Measurements from ENCODE around the gene NHEJ1.

NHEJ1 gene

GRCh38 chr2:219175928-219176817 is 15.6 kb upstream of the NHEJ1 start:
- DNase-seq (ENCODE audit: low read depth in 2 of 2), result peak; percentile 26 to 41
- peak overlapping the region; percentile 80 to 88 for H3K4me3 ChIP-seq (replicated peaks in 1 of 2; ENCODE audit: low read depth in 2 of 2, low read length in 2 of 2)
- TF ChIP-seq, protein P1, sequence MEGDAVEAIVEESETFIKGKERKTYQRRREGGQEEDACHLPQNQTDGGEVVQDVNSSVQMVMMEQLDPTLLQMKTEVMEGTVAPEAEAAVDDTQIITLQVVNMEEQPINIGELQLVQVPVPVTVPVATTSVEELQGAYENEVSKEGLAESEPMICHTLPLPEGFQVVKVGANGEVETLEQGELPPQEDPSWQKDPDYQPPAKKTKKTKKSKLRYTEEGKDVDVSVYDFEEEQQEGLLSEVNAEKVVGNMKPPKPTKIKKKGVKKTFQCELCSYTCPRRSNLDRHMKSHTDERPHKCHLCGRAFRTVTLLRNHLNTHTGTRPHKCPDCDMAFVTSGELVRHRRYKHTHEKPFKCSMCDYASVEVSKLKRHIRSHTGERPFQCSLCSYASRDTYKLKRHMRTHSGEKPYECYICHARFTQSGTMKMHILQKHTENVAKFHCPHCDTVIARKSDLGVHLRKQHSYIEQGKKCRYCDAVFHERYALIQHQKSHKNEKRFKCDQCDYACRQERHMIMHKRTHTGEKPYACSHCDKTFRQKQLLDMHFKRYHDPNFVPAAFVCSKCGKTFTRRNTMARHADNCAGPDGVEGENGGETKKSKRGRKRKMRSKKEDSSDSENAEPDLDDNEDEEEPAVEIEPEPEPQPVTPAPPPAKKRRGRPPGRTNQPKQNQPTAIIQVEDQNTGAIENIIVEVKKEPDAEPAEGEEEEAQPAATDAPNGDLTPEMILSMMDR (IDR thresholded peaks at IDR 0.05; ENCODE audit: low read depth, low read length), result no peak

- no peak for DNase-seq (ENCODE audit: low read depth in 2 of 2)
- peak overlapping the region in 1 of 2 donors; percentile 88 for H3K4me3 ChIP-seq (replicated peaks in 1 of 2; ENCODE audit: low read depth in 2 of 2, low read length in 2 of 2)
- TF ChIP-seq, protein P1 (IDR thresholded peaks at IDR 0.05; ENCODE audit: low read depth, low read length), result no peak
These were observed 14.9 kb upstream of the NHEJ1 start for GRCh38 chr2:219175486-219175885.

GRCh38 chr2:219174801-219175200 is 14.2 kb upstream of the NHEJ1 start:
- no peak overlapping the region for H3K4me3 ChIP-seq (replicated peaks in 1 of 2; ENCODE audit: low read depth in 2 of 2, low read length in 2 of 2)
- DNase-seq (ENCODE audit: low read depth in 2 of 2), result no peak
- TF ChIP-seq, protein P1 (IDR thresholded peaks at IDR 0.05; ENCODE audit: low read depth, low read length), result no peak

GRCh38 chr2:219174146-219174545 is 13.5 kb upstream of the NHEJ1 start:
- H3K4me3 ChIP-seq (replicated peaks in 1 of 2; ENCODE audit: low read depth in 2 of 2, low read length in 2 of 2), result no peak overlapping the region
- no peak for DNase-seq (ENCODE audit: low read depth in 2 of 2)
- TF ChIP-seq, protein P1 (IDR thresholded peaks at IDR 0.05; ENCODE audit: low read depth, low read length), result no peak

DNA sequence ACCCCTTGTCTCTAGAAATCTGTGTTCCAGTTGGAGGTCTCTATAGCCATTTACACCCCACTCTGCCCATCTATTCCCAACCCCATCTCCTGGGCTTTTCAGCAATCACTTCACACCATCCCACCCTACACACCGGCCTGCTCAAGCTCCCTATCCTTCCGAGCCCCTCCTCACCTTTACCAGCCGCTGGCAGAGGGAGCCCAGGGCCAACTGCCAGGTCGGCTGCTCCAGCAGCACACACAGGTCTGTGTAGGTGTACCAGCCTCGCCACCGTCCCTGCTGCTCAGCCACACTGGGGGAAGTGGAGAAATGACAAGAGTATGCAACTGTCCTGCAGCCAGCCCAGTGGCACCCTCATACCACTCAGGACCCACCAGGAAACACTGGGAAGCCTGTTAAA is 12.6 kb upstream of the NHEJ1 start:
- TF ChIP-seq, protein P1 (IDR thresholded peaks at IDR 0.05; ENCODE audit: low read depth, low read length), result no peak
- H3K4me3 ChIP-seq (replicated peaks in 1 of 2; ENCODE audit: low read depth in 2 of 2, low read length in 2 of 2), result no peak overlapping the region
- DNase-seq (ENCODE audit: low read depth in 2 of 2), result no peak

DNA sequence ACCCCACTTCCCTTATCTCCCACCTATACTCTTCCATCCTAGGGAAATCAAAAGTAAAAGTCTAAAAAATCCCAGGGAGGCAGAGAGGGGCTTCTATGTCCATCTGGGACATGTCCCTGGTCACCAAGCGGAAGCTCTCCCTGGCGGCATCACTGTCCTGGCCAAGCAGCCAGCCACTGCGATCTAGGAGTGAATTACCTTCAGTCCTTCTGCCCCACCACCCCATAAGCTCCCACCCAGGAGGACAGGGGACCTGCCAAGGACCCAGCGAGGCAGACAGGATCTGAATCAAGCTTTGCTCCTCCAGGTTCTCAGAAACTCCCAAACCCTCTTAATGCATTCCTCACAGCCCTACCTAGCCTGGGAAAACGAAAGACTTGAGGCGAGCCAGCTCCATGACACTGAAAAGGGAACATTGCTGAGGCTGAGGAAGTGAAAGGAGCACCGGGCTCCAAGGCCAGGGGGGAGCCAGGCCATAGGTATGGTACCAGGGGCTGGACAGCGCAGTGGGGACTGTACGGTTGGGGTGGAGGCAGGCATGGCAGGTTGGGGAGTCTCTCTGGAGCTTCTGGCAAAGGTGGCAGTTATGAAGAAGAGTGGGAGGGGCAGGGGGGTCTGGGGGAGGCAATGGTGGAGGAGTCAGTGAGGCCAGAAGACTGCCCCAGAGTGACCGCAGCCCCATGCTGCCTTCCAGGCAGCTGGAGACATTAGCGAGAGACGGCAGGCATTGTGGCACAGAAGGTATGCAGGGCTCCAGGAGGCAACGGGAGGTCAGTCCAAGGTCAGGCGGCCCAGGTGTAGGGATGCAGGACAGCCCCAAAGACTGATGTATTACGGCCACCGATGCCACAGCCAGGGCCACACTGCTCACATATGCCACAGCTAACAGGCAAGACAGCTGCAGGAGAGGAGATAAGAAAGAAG is 11.9 kb upstream of the NHEJ1 start:
- DNase-seq (ENCODE audit: low read depth in 2 of 2), result no peak
- TF ChIP-seq, protein P1 (IDR thresholded peaks at IDR 0.05; ENCODE audit: low read depth, low read length), result no peak

More for the DNA sequence above, 11.9 kb upstream of the NHEJ1 start:
- H3K4me3 ChIP-seq (replicated peaks in 1 of 2; ENCODE audit: low read depth in 2 of 2, low read length in 2 of 2), result no peak overlapping the region
